Measurements from ENCODE around the gene GSTA4. TPM values are rescaled to one million over a fixed set of nuclear protein-coding genes. Genes with fewer than 3 reads are reported as not detected.

Gene GSTA4
- total RNA-seq, 1 experiment from 2014 or later: 29.5 TPM

DNA sequence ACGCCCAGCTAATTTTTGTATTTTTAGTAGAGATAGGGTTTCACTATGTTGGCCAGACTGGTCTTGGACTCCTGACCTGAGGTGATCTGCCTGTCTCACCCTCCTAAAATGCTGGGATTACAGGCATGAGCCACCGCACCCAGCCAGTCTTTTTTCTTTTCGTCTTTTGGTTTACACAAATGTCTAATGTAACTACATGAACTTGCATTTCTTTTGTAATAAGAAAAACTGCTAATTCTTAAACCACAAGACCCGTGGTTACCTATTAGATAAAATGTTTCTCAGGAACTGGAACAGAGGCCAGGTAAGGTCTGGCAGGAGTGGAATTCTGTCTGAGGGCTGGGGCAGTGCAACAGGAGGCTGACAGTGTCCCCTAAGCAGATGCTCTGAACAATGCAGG is 52.9 kb downstream of the GSTA4 start:
- no peaks in the 10 kb centered on the region for H3K36me3 ChIP-seq (ENCODE audit: control insufficient read depth, insufficient read depth, low read length)
- intact Hi-C loops (cut with micrococcal nuclease; ENCODE audit: unreplicated experiment): no loop called here
- Mint-ChIP-seq H3K27ac (ENCODE audit: unreplicated experiment) (peak overlapping the region; percentile 93), H3K27me3 (ENCODE audit: insufficient read depth, unreplicated experiment) (no peaks in the 10 kb centered on the region), H3K9me3 (ENCODE audit: unreplicated experiment) (no peaks in the 10 kb centered on the region), H3K4me1 (ENCODE audit: low read depth, unreplicated experiment) (peaks cover 18% of the 10 kb centered on the region), H3K4me3 (ENCODE audit: unreplicated experiment) (peak overlapping the region; percentile 53), H3K36me3 (ENCODE audit: insufficient read depth, unreplicated experiment) (peaks cover 17% of the 10 kb centered on the region)
- H3K4me3 ChIP-seq (ENCODE audit: low read depth, low read length): no peak overlapping the region
- ChIA-PET POLR2A (no interaction called here), CTCF (no interaction called here)
- H3K9me3 ChIP-seq: no peaks in the 10 kb centered on the region
- BruUV-seq (replicated peaks): no TSS peak
- H3K4me1 ChIP-seq: peaks cover 38% of the 10 kb centered on the region
- no peaks in the 10 kb centered on the region for H3K27me3 ChIP-seq (replicated peaks; ENCODE audit: control insufficient read depth, insufficient read depth, low read length)
- TF ChIP-seq, protein P1, sequence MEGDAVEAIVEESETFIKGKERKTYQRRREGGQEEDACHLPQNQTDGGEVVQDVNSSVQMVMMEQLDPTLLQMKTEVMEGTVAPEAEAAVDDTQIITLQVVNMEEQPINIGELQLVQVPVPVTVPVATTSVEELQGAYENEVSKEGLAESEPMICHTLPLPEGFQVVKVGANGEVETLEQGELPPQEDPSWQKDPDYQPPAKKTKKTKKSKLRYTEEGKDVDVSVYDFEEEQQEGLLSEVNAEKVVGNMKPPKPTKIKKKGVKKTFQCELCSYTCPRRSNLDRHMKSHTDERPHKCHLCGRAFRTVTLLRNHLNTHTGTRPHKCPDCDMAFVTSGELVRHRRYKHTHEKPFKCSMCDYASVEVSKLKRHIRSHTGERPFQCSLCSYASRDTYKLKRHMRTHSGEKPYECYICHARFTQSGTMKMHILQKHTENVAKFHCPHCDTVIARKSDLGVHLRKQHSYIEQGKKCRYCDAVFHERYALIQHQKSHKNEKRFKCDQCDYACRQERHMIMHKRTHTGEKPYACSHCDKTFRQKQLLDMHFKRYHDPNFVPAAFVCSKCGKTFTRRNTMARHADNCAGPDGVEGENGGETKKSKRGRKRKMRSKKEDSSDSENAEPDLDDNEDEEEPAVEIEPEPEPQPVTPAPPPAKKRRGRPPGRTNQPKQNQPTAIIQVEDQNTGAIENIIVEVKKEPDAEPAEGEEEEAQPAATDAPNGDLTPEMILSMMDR (IDR thresholded peaks at IDR 0.05; ENCODE audit: insufficient read depth in 1 of 2, low read depth in 1 of 2, low read length in 1 of 2, severe bottlenecking in 1 of 2, unreplicated experiment in 1 of 2): no peak
- no peak for DNase-seq

DNA sequence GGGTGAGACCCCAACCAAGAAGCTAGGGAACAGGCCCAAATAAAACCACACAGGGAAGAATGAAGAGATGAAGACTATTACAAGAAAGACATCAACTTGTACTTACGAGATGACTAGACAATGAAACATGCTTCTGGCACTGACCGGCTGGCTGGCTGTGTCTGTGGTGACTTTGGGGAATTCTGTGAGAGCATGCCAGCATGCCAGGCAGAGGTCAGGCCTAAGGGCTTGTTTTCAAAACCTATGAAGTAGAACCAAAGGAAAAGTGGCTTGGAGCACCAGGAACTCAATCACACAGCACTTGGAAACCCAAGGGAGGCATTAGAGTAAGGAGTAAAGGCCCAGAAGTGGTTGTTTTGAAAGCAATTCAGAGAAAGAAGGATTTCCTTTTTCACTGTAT is 57.2 kb downstream of the GSTA4 start:
- H3K4me3 Mint-ChIP-seq (ENCODE audit: unreplicated experiment): no peak overlapping the region
- peaks cover 12% of the 10 kb centered on the region; the same call in 1 of the 2 replicates for H3K4me1 ChIP-seq
- no peaks in the 10 kb centered on the region for H3K27me3 ChIP-seq (replicated peaks; ENCODE audit: control insufficient read depth, insufficient read depth, low read length)
- no peaks in the 10 kb centered on the region for H3K36me3 ChIP-seq (ENCODE audit: control insufficient read depth, insufficient read depth, low read length)
- H3K4me1 Mint-ChIP-seq (ENCODE audit: low read depth, unreplicated experiment): peaks cover 7% of the 10 kb centered on the region
- no peaks in the 10 kb centered on the region for H3K27me3 Mint-ChIP-seq (ENCODE audit: insufficient read depth, unreplicated experiment)
- H3K36me3 Mint-ChIP-seq (ENCODE audit: insufficient read depth, unreplicated experiment): no peaks in the 10 kb centered on the region
- H3K9me3 ChIP-seq: no peaks in the 10 kb centered on the region
- intact Hi-C loops (cut with micrococcal nuclease; ENCODE audit: unreplicated experiment): no loop called here
- no TSS peak for BruUV-seq (replicated peaks)
- POLR2A ChIA-PET: no interaction called here
- no peaks in the 10 kb centered on the region for H3K9me3 Mint-ChIP-seq (ENCODE audit: unreplicated experiment)
- TF ChIP-seq, protein P1 (IDR thresholded peaks at IDR 0.05; ENCODE audit: insufficient read depth in 1 of 2, low read depth in 1 of 2, low read length in 1 of 2, severe bottlenecking in 1 of 2, unreplicated experiment in 1 of 2): no peak
- no peak for DNase-seq
- H3K27ac Mint-ChIP-seq (ENCODE audit: unreplicated experiment): no peak overlapping the region
- CTCF ChIA-PET: no interaction called here
- no peak overlapping the region for H3K4me3 ChIP-seq (ENCODE audit: low read depth, low read length)

DNA sequence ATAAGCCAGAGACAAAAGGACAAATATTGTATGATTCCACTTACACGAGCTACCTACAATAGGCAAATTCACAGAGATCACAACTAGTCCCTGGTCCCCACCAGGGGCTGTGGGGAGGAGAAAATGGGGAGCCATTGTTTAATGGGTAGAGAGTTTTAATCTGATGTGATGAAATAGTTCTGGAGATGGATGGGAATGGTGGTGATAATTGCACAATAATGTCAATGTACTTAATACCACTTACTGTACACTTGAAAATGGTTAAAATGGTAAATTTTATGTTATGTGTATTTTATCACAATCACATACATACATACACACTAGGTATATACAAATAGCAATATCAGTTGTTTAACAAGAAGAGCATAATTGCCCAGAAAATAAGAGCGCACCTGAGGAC is 61.3 kb downstream of the GSTA4 start:
- BruUV-seq (replicated peaks): no TSS peak
- CTCF ChIA-PET: no interaction called here
- H3K36me3 ChIP-seq (ENCODE audit: control insufficient read depth, insufficient read depth, low read length): no peaks in the 10 kb centered on the region
- H3K4me1 Mint-ChIP-seq (ENCODE audit: low read depth, unreplicated experiment): peaks cover 14% of the 10 kb centered on the region
- H3K4me3 Mint-ChIP-seq (ENCODE audit: unreplicated experiment): no peak overlapping the region
- H3K9me3 Mint-ChIP-seq (ENCODE audit: unreplicated experiment): peaks cover 10% of the 10 kb centered on the region
- DNase-seq: no peak
- 0 out of 2 replicates have a peak, but pooled peaks cover 5% of the 10 kb centered on the region for H3K9me3 ChIP-seq
- no peaks in the 10 kb centered on the region for H3K36me3 Mint-ChIP-seq (ENCODE audit: insufficient read depth, unreplicated experiment)
- intact Hi-C loops (cut with micrococcal nuclease; ENCODE audit: unreplicated experiment): no loop called here
- H3K4me1 ChIP-seq: peaks cover 10% of the 10 kb centered on the region
- H3K27me3 ChIP-seq (replicated peaks; ENCODE audit: control insufficient read depth, insufficient read depth, low read length): no peaks in the 10 kb centered on the region
- POLR2A ChIA-PET: no interaction called here
- no peaks in the 10 kb centered on the region for H3K27me3 Mint-ChIP-seq (ENCODE audit: insufficient read depth, unreplicated experiment)
- no peak overlapping the region for H3K4me3 ChIP-seq (ENCODE audit: low read depth, low read length)
- no peak overlapping the region for H3K27ac Mint-ChIP-seq (ENCODE audit: unreplicated experiment)
- TF ChIP-seq, protein P1 (IDR thresholded peaks at IDR 0.05; ENCODE audit: insufficient read depth in 1 of 2, low read depth in 1 of 2, low read length in 1 of 2, severe bottlenecking in 1 of 2, unreplicated experiment in 1 of 2): no peak

All from Caco-2 (cell line).